CD4-positive, alpha-beta T cell treated with Interleukin-15 for 1 hour (primary cell): Measurements from ENCODE around the gene PPP2R5E.

ENCODE experiments used
- DNase-seq: peaks from one replicate; pipeline ENCODE4 v3.0.0-alpha.2; 2020

Gene PPP2R5E

GRCh38 chr14:63517354-63517753, 25.8 kb downstream of the PPP2R5E start:
- no peak for DNase-seq

GRCh38 chr14:63515240-63515639, 27.9 kb downstream of the PPP2R5E start:
- no peak for DNase-seq

- DNase-seq: no peak
Measured at GRCh38 chr14:63513756-63514155, 29.4 kb downstream of the PPP2R5E start.

- DNase-seq: no peak
Measured at GRCh38 chr14:63512861-63513260, 30.3 kb downstream of the PPP2R5E start.

GRCh38 chr14:63510538-63510937, 32.6 kb downstream of the PPP2R5E start:
- no peak for DNase-seq

GRCh38 chr14:63508033-63508432, 35.1 kb downstream of the PPP2R5E start:
- DNase-seq: no peak

- DNase-seq: no peak
Measured at GRCh38 chr14:63504648-63505047, 38.5 kb downstream of the PPP2R5E start.

- DNase-seq: no peak
Measured at GRCh38 chr14:63501429-63501828, 41.7 kb downstream of the PPP2R5E start.

- no peak for DNase-seq
Measured at GRCh38 chr14:63499701-63500250, 43.4 kb downstream of the PPP2R5E start.

GRCh38 chr14:63496837-63497400, 46.3 kb downstream of the PPP2R5E start:
- DNase-seq: no peak

- DNase-seq: no peak
Measured at GRCh38 chr14:63493246-63493645, 49.9 kb downstream of the PPP2R5E start.

- DNase-seq: no peak
Measured at GRCh38 chr14:63492391-63492790, 50.8 kb downstream of the PPP2R5E start.

GRCh38 chr14:63487724-63488123, 55.5 kb downstream of the PPP2R5E start:
- DNase-seq: no peak

GRCh38 chr14:63486738-63487137, 56.4 kb downstream of the PPP2R5E start:
- no peak for DNase-seq

- DNase-seq: no peak
Measured at GRCh38 chr14:63483315-63483714, 59.9 kb downstream of the PPP2R5E start.

- no peak for DNase-seq
Measured at GRCh38 chr14:63480599-63480998, 62.6 kb downstream of the PPP2R5E start.

- DNase-seq: no peak
Measured at GRCh38 chr14:63478437-63478852, 64.7 kb downstream of the PPP2R5E start.

- DNase-seq: no peak
Measured at GRCh38 chr14:63478010-63478409, 65.2 kb downstream of the PPP2R5E start.

- no peak for DNase-seq
Measured at GRCh38 chr14:63477556-63477955, 65.6 kb downstream of the PPP2R5E start.

- no peak for DNase-seq
Measured at GRCh38 chr14:63475761-63476160, 67.4 kb downstream of the PPP2R5E start.

GRCh38 chr14:63474844-63475243, 68.3 kb downstream of the PPP2R5E start:
- DNase-seq: no peak

GRCh38 chr14:63474111-63474510, 69.1 kb downstream of the PPP2R5E start:
- no peak for DNase-seq

GRCh38 chr14:63472986-63473788, 70.0 kb downstream of the PPP2R5E start:
- DNase-seq: no peak
